GM19467 (cell line): ENCODE measurements around the gene FRMD4A.
"Not testable (repeated sequence)": the region's sequence is repeated elsewhere in the genome, so short reads cannot be mapped to it uniquely, and the experiment has no call there.

Source experiments
- ATAC-seq: cut with Tn5 transposase; IDR thresholded peaks from one replicate; pipeline ENCODE4 v1.9.1; 2021; ENCODE audit warnings: mild to moderate bottlenecking, moderate library complexity; ENCODE audit not compliant: unreplicated experiment

FRMD4A gene

DNA sequence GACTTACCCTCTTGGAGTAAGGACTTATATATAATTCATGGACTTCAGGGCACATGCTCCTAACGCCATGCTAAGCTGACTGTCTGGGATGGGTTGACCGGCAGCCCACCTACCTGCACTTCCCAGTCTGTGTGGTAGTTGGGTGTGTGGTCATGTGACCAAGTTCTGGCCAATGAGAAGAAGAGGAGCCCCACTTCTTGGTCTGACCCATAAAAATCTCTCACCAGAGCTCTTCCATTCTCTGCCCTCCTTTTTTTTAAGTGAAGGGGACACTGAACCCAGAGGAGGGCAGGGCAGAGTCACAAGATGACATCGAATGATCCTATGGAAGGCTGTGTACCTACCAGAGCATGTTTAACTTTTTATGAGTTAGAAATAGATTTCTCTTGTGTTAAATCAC, 370.1 kb downstream of the FRMD4A start:
- ATAC-seq = no peak

DNA sequence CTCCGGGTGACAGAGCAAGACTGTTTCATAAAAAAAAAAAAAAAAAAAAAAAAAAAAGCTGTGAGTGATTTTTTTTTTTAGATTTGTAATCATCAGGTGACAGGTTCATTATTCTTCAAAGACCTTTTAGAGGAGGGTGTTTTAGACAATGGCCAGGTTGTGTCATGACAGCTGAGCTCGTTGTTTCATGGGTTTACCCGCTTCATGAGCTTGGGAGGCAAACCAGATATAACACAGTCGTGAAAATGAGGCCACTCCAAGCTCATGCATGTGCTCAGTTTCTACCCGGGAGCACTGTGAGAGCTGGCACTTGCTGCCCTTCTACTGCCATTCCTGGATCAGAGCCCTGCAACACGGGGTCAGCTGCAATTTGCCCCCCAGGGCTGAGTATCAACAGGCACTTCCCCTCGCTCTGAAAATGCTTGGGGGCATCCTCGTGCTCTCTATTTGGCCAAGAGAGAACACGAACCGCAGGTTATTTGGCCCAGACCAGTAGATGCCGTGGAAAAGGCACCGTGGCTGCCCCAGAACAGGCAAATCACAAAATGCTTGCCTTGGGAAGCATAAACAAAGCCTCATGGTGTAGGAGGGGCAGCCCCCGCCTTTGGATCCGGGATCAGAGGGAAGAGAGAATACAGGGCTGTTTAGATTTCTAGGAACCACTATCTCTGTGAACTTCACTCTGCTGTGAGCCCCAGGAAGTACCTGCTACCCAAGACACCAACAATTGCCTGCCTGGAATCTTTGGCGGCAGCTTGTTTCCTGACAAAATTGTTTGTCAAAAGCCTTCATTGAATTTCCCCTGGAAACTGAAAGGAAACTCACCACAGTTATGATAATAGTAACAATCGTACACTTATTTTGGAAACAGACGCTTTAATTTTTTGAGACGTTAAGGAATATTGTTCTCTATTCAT, 371.0 kb downstream of the FRMD4A start:
- ATAC-seq = no peak

DNA sequence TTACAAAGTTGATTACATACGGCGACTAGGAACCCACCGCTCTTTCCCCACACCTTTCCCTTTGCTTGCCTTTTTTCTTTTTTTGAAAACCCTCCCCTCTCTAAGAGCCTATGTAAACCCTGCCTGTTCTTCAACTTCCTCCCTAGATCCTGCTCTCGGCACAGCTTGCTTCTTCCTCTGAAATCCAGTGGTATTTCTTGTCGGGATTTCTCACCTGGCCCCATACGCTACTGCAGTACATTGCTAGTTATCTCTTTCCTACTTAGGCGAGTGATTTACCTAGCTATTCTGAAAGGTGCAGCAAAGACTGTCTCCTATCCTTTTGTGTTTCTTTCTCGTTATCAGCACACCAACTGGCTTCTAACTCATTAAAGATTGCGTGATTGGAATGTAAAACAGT, 372.9 kb downstream of the FRMD4A start:
- no peak for ATAC-seq

DNA sequence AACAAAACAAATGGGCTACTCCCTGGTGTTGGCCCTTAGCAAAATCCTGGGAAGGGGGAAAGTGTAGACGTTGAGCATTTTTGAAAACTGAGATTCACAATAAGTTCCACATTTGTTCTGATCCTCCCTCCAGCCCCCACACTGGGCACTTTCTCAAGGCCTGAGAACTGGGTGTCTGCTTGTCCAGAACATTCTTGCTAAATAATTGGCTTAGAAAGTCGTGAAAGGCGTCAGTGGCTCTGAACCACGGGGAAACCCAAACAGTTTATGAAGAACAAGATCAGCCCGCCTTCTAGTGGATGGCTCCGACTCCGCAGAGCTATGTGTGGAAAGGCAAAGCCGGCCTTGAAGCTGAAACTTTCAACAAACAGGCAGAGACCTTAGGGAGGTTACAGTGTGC, 373.9 kb downstream of the FRMD4A start:
- no peak for ATAC-seq

DNA sequence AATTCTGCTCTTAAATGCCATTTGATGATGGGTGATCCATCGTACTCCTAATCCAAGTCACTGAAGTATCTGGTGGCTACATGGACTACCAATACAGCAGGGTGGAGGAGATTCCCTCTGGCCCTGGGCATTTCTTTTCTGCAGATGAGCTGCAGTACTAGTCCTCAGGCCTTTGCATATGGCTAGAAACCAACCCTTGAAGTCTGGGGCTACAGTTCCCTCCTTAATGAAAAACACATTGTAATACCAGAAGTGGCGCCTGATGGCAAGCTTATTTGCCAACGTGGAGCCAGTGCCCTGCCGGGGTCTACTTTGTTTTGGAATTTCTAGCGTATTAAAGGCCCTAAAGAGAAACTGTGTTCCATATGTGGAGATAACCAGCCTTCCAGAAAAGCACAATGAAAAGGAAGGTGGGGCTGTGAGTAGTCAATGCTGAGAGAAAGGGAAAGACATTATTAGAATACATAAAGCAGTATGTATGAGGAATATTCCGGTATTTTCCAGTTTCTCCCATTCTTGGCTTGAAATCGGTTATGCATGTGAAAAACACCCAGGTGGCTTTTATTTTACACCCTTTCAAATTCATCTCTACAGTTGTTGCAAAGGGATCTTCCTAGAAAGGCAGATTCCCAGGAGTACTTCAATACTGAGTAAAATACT, 375.2 kb downstream of the FRMD4A start:
- ATAC-seq = no peak

DNA sequence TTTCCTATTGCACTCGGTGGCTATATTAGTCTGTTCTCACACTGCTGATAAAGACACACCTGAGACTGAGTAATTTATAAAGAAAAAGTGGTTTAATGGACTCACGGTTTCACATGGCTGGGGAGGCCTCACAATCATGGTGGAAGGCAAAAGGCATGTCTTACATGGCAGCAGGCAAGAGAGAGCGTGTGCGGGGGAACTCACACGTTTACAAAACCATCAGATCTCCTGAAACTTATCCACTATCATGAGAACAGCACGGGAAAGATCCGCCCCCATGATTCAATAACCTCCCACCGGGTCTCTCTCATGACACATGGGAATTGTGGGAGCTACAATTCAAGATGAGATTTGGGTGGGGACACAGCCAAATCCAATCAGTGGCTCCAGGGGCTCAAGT, 376.5 kb downstream of the FRMD4A start:
- not testable (repeated sequence) for ATAC-seq

DNA sequence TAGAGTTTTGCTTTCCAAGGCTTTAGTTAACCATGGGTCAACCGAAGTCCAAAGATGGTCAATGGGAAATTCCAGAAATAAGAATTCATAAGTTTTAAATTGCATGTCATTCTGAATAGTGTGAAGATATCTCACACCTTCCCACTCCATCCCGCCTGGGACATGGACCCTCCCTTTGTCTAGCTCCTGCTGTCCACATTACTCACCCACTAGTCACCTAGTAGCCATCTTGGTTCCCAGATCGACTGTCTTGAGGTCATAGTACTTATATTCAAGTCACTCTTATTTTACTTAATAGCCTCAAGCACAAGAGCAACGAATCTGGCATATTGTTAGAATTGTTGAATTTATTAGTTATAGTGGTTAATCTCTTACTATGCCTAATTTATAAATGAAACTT, 377.4 kb downstream of the FRMD4A start:
- ATAC-seq = no peak

DNA sequence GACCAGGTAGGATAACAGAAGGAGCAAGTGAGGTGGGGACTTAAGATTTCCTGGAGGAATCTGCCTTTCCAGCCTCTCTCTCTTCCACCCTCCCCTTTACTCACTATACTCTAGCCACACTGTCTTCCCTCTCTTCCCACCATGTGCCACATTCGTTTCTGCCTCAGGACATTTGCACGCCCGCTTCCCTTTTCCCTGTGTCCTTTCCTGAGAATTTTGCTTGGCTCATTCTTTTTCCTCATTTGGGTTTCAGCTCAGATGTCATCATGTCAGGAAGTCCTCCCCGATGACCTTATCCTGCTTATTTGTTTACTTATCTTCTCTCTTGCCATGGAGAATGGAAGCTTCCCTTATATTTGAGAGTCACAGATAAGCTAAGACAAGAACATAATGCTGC, 380.2 kb downstream of the FRMD4A start:
- ATAC-seq = no peak

DNA sequence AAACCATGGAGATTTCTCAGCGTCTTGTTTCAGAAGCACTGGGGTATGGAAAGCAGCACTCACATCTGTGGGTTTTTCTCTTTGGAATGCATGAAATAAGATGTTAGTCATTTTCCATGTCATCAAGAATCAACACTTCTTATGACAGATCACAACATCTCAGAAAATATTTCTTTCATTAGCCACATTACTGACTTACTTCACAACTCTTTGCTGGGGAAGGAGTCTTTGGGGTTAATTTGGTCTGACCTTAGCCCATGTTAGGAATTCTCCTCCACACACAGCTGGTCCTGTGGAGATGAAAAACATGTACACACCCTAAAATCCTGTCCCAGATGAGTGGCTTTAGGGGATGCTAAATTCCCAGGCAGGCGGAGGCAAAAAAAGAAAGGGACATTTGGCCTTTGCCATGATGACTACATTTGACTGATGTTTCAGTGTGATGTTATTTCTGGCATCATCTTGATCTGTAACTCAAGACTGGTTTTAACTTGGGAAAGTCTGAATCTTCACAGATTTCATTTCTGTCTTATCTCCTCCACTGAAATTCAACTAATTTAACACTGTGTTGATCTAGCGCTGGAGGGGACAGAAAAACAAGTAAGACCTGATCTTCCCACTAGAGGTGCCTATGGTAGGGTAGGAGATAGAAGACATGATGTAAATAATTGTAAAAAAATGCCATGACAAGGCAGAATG, 380.7 kb downstream of the FRMD4A start:
- ATAC-seq = no peak

DNA sequence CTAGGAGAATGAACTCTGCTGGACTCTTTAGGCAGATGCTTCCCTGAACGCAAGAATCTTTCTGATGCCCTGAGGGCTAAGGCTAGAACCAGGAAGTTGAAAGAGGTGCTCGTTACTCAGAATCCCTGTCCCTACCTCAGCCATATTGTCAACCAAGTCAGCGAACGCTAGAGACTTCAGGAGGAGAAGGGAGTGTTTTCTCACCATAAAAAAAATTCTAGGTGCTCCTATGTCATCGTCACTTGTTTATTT, 384.6 kb downstream of the FRMD4A start:
- ATAC-seq = no peak

DNA sequence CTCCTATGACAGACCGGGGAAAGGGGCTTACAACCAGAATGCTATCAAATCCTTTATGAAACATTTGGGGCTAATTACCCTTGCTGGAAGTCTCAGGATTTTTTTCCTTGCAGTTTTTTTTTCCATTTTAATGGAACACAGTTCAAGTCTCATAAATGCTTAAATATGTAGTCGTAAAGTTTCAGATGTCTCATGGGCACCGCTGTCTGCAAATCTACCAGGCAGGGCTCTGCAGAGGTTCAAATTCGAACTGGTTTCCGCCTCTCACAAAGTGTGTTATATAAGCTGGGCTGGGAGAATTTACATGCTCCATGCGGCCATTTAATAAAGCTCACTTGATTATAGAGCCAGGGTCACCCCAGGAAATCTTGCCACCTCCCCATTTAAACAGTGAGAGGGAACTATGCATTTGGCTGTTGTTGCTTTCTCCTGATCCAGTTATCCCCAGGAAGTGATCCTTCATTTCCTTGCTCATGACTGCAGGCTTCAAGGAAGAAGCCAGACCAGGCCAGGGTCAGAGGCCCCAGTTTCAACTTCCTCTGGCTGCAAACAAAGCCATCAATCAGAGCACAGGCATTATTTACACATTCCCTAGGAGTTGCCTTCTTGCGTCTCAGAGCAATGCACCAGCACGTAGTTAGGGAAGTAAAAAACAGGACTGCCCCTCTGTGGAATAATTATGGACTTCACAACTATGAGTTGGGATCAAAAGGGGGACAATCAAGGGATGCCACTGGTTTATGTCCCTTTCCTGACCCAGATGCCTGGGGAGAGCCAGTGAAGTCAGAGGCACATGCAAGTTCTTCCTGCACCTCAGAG, 385.1 kb downstream of the FRMD4A start:
- no peak for ATAC-seq

DNA sequence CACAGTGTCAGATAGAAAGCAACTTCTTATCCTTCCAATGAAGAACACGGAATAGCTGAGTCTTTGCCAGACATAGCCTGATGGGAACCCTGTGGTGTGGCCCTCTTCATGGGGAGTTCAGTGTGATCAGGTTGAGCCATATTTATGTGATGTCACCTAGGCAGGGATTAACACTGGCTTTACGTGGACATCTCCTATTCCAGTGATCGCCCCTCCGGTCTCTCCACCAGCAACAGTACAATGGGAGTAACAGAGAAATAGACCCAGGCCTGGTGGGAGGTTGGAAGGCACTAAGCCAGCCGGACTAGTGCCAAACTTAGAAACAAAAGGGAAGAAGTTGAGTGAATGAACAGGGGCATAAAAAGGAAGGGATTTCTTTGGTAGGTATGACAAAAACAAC, 385.9 kb downstream of the FRMD4A start:
- no peak for ATAC-seq

DNA sequence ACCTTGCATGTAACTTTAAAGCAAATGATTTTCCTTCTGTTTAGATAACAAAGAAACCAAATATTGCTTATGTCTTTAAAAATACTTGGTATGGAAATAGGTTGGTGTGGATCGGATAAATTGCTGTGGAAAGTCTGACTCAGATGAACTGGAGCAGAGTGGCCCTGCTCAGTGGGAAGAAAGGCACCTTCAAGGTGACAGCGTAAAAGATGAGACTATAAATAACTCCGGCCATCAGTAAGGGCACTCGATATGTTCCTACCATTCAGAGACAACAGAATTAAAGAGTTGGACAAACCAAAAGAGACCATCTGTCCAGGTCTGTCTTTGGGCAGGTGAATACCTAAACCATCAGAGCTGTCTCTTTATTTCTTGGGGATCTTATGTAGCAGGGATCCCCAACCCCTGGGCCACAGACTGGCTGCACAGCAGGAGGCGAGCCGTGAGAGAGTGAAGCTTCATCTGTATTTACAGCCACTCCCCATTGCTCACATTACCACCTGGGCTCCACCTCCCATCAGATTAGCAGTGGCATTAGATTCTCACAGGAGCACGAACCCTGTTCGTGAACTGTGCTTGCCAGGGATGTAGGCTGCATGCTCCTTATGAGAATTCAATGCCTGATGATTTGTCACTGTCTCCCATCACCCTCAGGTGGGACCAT, 386.9 kb downstream of the FRMD4A start:
- no peak for ATAC-seq

DNA sequence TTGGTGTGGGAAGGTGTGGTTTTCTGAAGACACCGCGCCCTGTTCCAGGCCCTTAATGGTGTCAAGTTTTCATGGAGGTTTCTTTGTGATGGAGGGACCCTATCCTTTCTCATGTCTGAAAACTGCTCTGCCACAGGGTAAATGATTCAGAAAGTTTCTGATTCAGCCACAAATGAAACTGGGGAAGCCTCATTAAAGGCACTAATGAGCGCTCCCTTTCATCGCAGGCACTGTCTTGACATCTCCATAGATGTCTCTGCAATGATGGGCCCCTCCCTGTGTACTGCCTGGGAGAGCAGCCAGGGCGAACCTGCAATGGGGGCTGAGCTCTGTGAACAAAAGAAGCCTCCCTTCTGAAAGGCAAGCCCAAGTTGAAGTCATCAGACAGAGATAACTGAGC, 388.7 kb downstream of the FRMD4A start:
- no peak for ATAC-seq

DNA sequence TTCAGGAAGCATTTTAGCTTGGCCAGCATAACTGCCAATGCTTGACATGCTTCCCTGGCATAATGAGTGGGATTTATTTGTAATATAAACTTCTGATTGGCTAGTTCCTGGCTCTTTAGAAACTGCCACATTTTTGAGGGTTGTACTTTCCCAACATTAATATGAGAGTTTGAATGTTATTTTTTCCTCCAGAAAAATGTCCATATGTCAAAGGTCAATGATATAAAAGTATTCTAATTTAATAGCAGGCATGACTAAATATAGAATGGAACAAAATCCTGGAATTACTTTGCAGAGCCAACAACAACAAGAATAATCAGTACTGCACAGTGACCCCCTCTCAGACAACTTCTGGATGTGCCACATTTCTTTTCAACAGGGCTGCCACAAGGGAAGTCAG, 391.3 kb downstream of the FRMD4A start:
- no peak for ATAC-seq

DNA sequence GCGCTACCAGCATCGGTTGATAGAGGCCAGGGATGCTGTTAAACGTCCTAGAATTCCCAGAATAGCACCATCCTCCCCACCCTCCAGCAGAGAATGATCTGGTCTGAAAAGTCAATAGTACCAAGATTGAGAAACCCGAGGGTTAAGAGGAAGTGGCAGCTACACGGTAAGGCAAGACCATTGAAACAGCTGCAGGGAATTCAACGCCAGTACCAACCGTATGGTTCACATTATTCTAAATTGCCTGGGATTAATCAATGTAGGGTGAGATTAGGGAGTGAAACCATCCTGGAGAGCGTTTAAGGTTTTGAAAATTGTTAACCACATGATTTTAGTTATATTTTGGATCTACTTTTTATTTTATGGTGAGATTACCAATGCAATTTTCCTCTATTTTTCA, 391.8 kb downstream of the FRMD4A start:
- ATAC-seq = no peak

DNA sequence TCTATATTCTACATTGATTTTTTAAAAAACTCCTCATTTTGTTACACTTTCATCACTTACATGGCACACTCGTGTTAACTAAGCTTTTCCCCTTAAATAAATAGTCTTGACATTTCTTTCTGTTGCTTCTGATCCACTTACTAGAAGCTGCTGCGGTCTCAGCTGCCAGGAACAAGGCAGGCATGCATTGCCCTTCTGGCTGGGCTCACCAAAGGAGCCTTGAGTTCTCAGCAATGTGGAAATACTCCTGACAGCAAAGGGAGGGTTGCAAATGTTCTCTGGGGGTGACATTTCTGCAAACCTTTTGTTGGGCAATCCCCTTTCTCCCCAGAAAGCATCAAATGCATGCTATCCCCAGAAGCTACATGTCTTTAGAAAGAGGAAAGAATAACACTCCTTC, 393.9 kb downstream of the FRMD4A start:
- no peak for ATAC-seq

DNA sequence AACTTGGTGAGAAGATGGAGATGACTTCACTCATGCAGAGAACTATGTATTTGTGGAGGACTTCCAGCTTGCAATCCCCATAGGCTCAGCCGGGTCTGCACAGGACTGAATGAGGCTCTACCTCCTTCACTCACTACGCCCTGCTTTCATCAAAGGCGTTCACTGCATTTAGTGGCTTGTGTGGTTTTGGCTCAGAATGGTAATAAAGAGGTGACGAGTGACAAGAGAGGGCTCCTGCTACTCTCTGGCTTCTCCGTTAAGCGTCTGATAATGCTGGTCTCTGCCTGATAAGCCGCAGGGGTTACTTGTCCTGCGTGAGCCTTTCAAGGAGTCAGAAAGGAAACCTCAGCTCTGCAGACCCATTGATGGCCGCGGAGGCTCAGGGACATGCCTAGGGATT, 400.6 kb downstream of the FRMD4A start:
- no peak for ATAC-seq

DNA sequence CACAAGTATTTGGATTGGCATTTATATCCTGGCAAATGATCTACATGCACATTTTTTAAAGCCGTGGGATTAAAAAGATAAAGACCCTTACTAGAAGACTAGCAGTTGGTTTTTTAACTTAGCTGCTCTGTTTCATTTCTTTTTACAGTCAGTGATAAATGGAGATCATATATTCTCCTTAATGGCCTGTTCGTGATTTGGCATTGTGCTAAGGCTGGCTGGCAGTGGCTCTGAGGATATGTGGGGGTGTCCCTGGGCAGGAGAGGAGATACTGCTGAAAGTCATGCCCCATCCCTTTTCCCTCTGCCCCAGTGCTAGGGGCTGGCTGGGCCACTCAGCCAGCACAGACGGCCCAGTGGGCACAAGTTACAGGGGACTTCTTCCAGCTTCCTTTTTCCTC, 402.3 kb downstream of the FRMD4A start:
- no peak for ATAC-seq

DNA sequence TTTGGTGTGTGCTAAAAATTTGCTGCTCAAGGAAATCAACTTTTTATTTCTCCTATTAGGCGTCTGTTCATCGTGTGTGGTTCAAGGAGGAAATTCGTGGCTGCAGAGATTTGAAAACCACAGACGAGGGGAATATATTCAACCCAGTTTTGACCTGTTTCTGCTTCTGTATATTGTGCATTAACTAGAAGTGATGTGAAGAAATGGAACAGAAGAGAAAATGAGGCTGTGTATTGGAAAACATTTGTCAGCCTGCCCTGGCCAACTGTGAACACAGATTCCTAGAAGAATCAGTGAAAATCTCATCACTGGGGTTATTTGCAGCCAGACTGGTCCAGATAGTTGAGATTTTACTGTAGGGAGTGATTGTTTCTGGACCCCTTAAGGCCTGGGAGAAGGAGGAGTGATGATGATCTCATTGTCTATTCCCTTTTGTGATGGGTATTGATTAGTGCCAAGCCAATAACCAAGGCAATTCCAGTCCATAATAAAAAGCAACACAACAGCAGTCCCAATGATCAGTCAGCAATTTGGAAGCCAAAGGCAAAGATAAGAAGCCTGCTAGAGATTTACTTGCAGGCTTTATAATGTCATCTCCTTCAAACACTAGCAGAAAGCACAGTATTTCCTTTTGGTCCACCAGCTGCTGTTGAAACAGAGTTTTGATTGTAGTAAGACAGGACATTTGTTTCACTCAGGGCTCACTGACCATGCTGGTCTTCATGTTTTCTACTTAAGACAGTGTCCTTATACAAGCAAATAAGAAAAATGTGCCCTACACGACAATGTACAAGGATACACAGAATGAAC, 404.5 kb downstream of the FRMD4A start:
- no peak for ATAC-seq
